Measurements from ENCODE around the gene ACOXL. TPM values are rescaled to one million over a fixed set of nuclear protein-coding genes. Genes with fewer than 3 reads are reported as not detected.

ACOXL gene
- total and polyA plus RNA-seq, 9 of the 15 experiments (the other 6 are each of a cell fraction or from before 2014, with no cell fraction given): 0.31 to 0.56 TPM; not detected in 7

GRCh38 chr2:110858135-110858725 lies 125.9 kb downstream of the ACOXL start (continued):
- TF ChIP-seq ZBTB11 (CRISPR knock-in tag; IDR thresholded peaks at IDR 0.05): no peak
- TF ChIP-seq ATF4 (CRISPR knock-in tag; IDR thresholded peaks at IDR 0.05): no peak
- no peak for TF ChIP-seq RBM15 (IDR thresholded peaks at IDR 0.05; ENCODE audit: insufficient read depth, low read length)
- TF ChIP-seq NONO (IDR thresholded peaks at IDR 0.05; ENCODE audit: low read depth in 2 of 2, low read length in 1 of 2): no peak

Measured in K562 (cell line).